Spleen (tissue), 11 donors: ENCODE measurements around the gene SUN1. TPM values are rescaled to one million over a fixed set of nuclear protein-coding genes. Genes with fewer than 3 reads are reported as not detected.
A peak's percentile ranks its signal among the peaks of the same experiment; 100 is the strongest.

Source experiments
- DNase-seq: peaks from one replicate; pipeline ENCODE4 v3.0.0-alpha.2; 2020
- H3K27ac ChIP-seq, 8 donors: fragments of 200-600 bp; sonication (generic) in 7 of 8; 1 replicate in 4 of 8; 2 replicates in 4 of 8; pipeline versions ENCODE4 v1.5.0 to v1.8.0; 2016 to 2021; ENCODE audit warnings: inconsistent platforms in 4 of 8, mild to moderate bottlenecking in 4 of 8, moderate library complexity in 1 of 8
- H3K27me3 ChIP-seq, 7 donors: fragments of 200-600 bp; sonication (generic) in 6 of 7; replicated peaks in 1 of 7; 1 replicate in 4 of 7; 2 replicates in 3 of 7; pipeline versions ENCODE4 v1.5.0 to v1.8.0; 2016 to 2021; ENCODE audit warnings: inconsistent platforms in 3 of 7, mild to moderate bottlenecking in 1 of 7
- H3K36me3 ChIP-seq, 6 donors: fragments of 200-600 bp; sonication (generic) in 5 of 6; 1 replicate in 4 of 6; 2 replicates in 2 of 6; pipeline versions ENCODE4 v1.5.0 to v1.8.0; 2016 to 2021; ENCODE audit warnings: inconsistent platforms in 2 of 6
- H3K4me1 ChIP-seq, 6 donors: fragments of 200-600 bp; sonication (generic) in 5 of 6; 1 replicate in 3 of 6; 2 replicates in 3 of 6; pipeline versions ENCODE4 v1.5.0 to v1.8.0; 2016 to 2021; ENCODE audit warnings: inconsistent platforms in 3 of 6
- H3K4me3 ChIP-seq, 8 donors: fragments of 200-600 bp; sonication (generic) in 7 of 8; 1 replicate in 4 of 8; 2 replicates in 4 of 8; pipeline versions ENCODE4 v1.5.0 to v1.8.0; 2016 to 2021; ENCODE audit warnings: inconsistent platforms in 4 of 8, mild to moderate bottlenecking in 4 of 8, moderate library complexity in 2 of 8
- H3K9me3 ChIP-seq, 8 donors: fragments of 200-600 bp; sonication (generic) in 7 of 8; 1 replicate in 4 of 8; 2 replicates in 4 of 8; pipeline versions ENCODE4 v1.5.0 to v1.8.0; 2016 to 2021; ENCODE audit warnings: inconsistent platforms in 4 of 8
- CTCF ChIP-seq, 11 experiments: fragments of 200-600 bp in 7 of 11; fragments of 450-650 bp in 4 of 11; sonication (generic) in 4 of 11; IDR thresholded peaks in 8 of 11; conservative IDR thresholded peaks in 3 of 11; 1 replicate in 7 of 11; 2 replicates in 4 of 11; pipeline versions ENCODE4 v1.4.0 to v1.8.0; 2016 to 2021; ENCODE audit warnings: antibody characterized with exemption in 11 of 11, inconsistent platforms in 4 of 11, mild to moderate bottlenecking in 1 of 11
- POLR2A ChIP-seq, 3 donors: fragments of 450-650 bp; IDR thresholded peaks; one replicate each; pipeline ENCODE4 v1.5.1; 2017; ENCODE audit warnings: antibody characterized with exemption in 3 of 3, mild to moderate bottlenecking in 1 of 3
- POLR2AphosphoS5 ChIP-seq, 3 donors: sonication (generic); formaldehyde crosslinking; IDR thresholded peaks; one replicate each; pipeline ENCODE4 v1.5.1; 2017; ENCODE audit warnings: antibody characterized with exemption in 3 of 3
- WGBS, 5 donors: extraction: QIAGEN DNeasy Blood & Tissue Kit in 3 of 5; methylation state at CpG; one replicate each; pipeline versions ENCODE4 v1.1.5 to v1.1.7; 2013 to 2018; 5-methylcytosine and 5-hydroxymethylcytosine counted together
- intact Hi-C: fragments of 100-400 bp; cut with DNase I; formaldehyde crosslinking; loops from one replicate; pipeline ENCODE4 v1.15.0; 2023; ENCODE audit warnings: low total_unique reads
- polyA plus RNA-seq, 3 donors: library from polyadenylated mRNA; stranded (reverse); fragments of 200-250 nt; gene quantifications; one replicate each; pipeline ENCODE4 v1.2.1, GENCODE V29; 2013
- total RNA-seq, 7 donors: library from RNA; depleted of rRNA in 3 of 7; stranded (reverse); fragments of >200 nt in 3 of 7; fragmentation: NEBNext Ultra II Directional in 4 of 7; extraction: Animal tissue kit (Norgen Biotek cat#: 25700) in 4 of 7; gene quantifications; one replicate each; pipeline versions ENCODE4 v1.1.0 to v1.2.1, GENCODE V29; 2016 to 2021
- donor health status: healthy with polysubstance abuse.
- donor health status: DM: no; HTN: no; CAD: no; lungs with moderate emphysema.
- donor health status: DM: no; HTN: no; CAD: no.
- donor health status: Bipolar disorder and iron deficiency.
- donor health status: healthy.
- donor health status: DM: no; HTN: no; CAD: no.
- donor health status: DM: yes; HTN: yes; CAD: no.

The SUN1 gene
- total and polyA plus RNA-seq, 10 donors = 33.2 to 181 (median 135) TPM

- DNase-seq = peak; percentile 92
- Histone ChIP-seq H3K27ac (peak overlapping the region in 5 of 8 donors; percentile 44 to 71 (median 51)), H3K36me3 (peaks cover 0 to 11% (median 0%) of the 10 kb centered on the region in 6 donors), H3K4me1 (peaks cover 21 to 66% (median 29%) of the 10 kb centered on the region in 6 donors), H3K9me3 (no peaks in the 10 kb centered on the region), H3K4me3 (peak overlapping the region; percentile 17 to 57 (median 34)), H3K27me3 (peaks cover 0 to 3% (median 0%) of the 10 kb centered on the region in 7 donors)
- WGBS, 5 donors = 11 to 24% (median 20%) methylated on average over 33 to 56 of the region's 58 CpGs
- TF ChIP-seq POLR2A (IDR thresholded peaks at IDR 0.05) = no peak
- no peak for TF ChIP-seq CTCF (IDR thresholded peaks at IDR 0.05 in 8 of 11, conservative IDR thresholded peaks at IDR 0.05 in 3 of 11)
- peak; percentile 58 to 79 (median 66) for TF ChIP-seq POLR2AphosphoS5 (IDR thresholded peaks at IDR 0.05)
- intact Hi-C loops = loop anchor here (10.0 kb wide), 1 partner anchor 45 kb away; the partner anchor contains the start of gene ADAP1
Observed at GRCh38 chr7:909358-910329, 77.4 kb downstream of the SUN1 start.

GRCh38 chr7:910441-910861, 78.2 kb downstream of the SUN1 start:
- TF ChIP-seq POLR2A (IDR thresholded peaks at IDR 0.05) (no peak), CTCF (IDR thresholded peaks at IDR 0.05 in 8 of 11, conservative IDR thresholded peaks at IDR 0.05 in 3 of 11) (no peak), POLR2AphosphoS5 (IDR thresholded peaks at IDR 0.05) (no peak)
- peaks cover 21 to 68% (median 29%) of the 10 kb centered on the region in 6 donors for H3K4me1 ChIP-seq
- H3K27ac ChIP-seq = peak overlapping the region in 4 of 8 donors; percentile 44 to 71 (median 56)
- peak overlapping the region in 1 of 8 donors; percentile 57 for H3K4me3 ChIP-seq
- H3K27me3 ChIP-seq = no peaks in the 10 kb centered on the region
- peaks cover 0 to 14% (median 0%) of the 10 kb centered on the region in 6 donors for H3K36me3 ChIP-seq
- no peak for DNase-seq
- intact Hi-C loops = no loop called here
- H3K9me3 ChIP-seq = no peaks in the 10 kb centered on the region
- WGBS, 5 donors = 64 to 76% (median 67%) methylated on average over 4 to 11 of the region's 11 CpGs

- intact Hi-C loops = no loop called here
- no peak for DNase-seq
- WGBS, 5 donors = 62 to 85% (median 79%) methylated on average over 6 to 19 of the region's 19 CpGs
- Histone ChIP-seq H3K36me3 (peaks cover 0 to 14% (median 0%) of the 10 kb centered on the region in 6 donors), H3K27me3 (no peaks in the 10 kb centered on the region), H3K4me3 (no peak overlapping the region), H3K27ac (peak overlapping the region in 2 of 8 donors; percentile 63 to 71), H3K9me3 (no peaks in the 10 kb centered on the region), H3K4me1 (peaks cover 21 to 68% (median 29%) of the 10 kb centered on the region in 6 donors)
- TF ChIP-seq POLR2AphosphoS5 (IDR thresholded peaks at IDR 0.05) = no peak
- TF ChIP-seq CTCF (IDR thresholded peaks at IDR 0.05 in 8 of 11, conservative IDR thresholded peaks at IDR 0.05 in 3 of 11) = no peak
Observed at GRCh38 chr7:910931-911431, 78.7 kb downstream of the SUN1 start.
